GM23248 (cell line): ENCODE measurements around the gene ZNF236. TPM values are rescaled to one million over a fixed set of nuclear protein-coding genes. Genes with fewer than 3 reads are reported as not detected.
"Not testable (repeated sequence)": the region's sequence is repeated elsewhere in the genome, so short reads cannot be mapped to it uniquely, and the experiment has no call there.

Experiments used
- DNase-seq: peaks from one replicate; pipeline ENCODE4 v3.0.0-alpha.2; 2015
- H2AFZ ChIP-seq: fragments of 200-600 bp; sonication (generic); 2 replicates; pipeline ENCODE4 v1.6.1; 2016; ENCODE audit warnings: antibody characterized with exemption
- H3F3A ChIP-seq: fragments of 200-600 bp; sonication (generic); 2 replicates; pipeline ENCODE4 v1.6.1; 2016; ENCODE audit warnings: mild to moderate bottlenecking, antibody characterized with exemption, mixed run types; ENCODE audit not compliant: insufficient read depth
- H3K27ac ChIP-seq: fragments of 200-600 bp; sonication (generic); 2 replicates; pipeline ENCODE4 v1.5.1; 2016; ENCODE audit warnings: mild to moderate bottlenecking
- H3K27me3 ChIP-seq: fragments of 200-600 bp; sonication (generic); replicated peaks from 2 replicates; pipeline ENCODE4 v1.6.1; 2016; ENCODE audit warnings: mild to moderate bottlenecking; ENCODE audit not compliant: insufficient read depth
- H3K36me3 ChIP-seq: fragments of 200-600 bp; sonication (generic); 2 replicates; pipeline ENCODE4 v1.6.1; 2016; ENCODE audit warnings: low read depth, mild to moderate bottlenecking
- H3K4me1 ChIP-seq: fragments of 200-600 bp; sonication (generic); 2 replicates; pipeline ENCODE4 v1.6.1; 2016; ENCODE audit warnings: mild to moderate bottlenecking; ENCODE audit not compliant: insufficient read depth
- H3K4me2 ChIP-seq: fragments of 200-600 bp; sonication (generic); one replicate; pipeline ENCODE4 v1.6.1; 2016; ENCODE audit warnings: mild to moderate bottlenecking; ENCODE audit not compliant: unreplicated experiment
- H3K4me3 ChIP-seq: fragments of 200-600 bp; sonication (generic); 2 replicates; pipeline ENCODE4 v1.5.1; 2016; ENCODE audit warnings: mild to moderate bottlenecking
- H3K79me2 ChIP-seq: fragments of 200-600 bp; sonication (generic); 2 replicates; pipeline ENCODE4 v1.6.1; 2016; ENCODE audit warnings: mild to moderate bottlenecking; ENCODE audit not compliant: insufficient read depth
- H3K9ac ChIP-seq: fragments of 200-600 bp; sonication (generic); 2 replicates; pipeline ENCODE4 v1.6.1; 2016; ENCODE audit warnings: mild to moderate bottlenecking
- H3K9me2 ChIP-seq: fragments of 200-600 bp; sonication (generic); 2 replicates; pipeline ENCODE4 v1.6.1; 2016; ENCODE audit warnings: mixed run types, mild to moderate bottlenecking, moderate library complexity; ENCODE audit not compliant: insufficient read depth
- H3K9me3 ChIP-seq: fragments of 200-600 bp; sonication (generic); one replicate; pipeline ENCODE4 v1.6.1; 2017; ENCODE audit warnings: low read depth
- H4K20me1 ChIP-seq: fragments of 200-600 bp; sonication (generic); 2 replicates; pipeline ENCODE4 v1.6.0; 2016; ENCODE audit not compliant: insufficient read depth
- EZH2 ChIP-seq: fragments of 200-600 bp; sonication (generic); IDR thresholded peaks from 2 replicates; pipeline ENCODE4 v1.6.1; 2018; ENCODE audit warnings: antibody characterized with exemption, mild to moderate bottlenecking; ENCODE audit not compliant: insufficient read depth, poor library complexity, severe bottlenecking
- EZH2phosphoT487 ChIP-seq: fragments of 200-600 bp; sonication (generic); IDR thresholded peaks from 2 replicates; pipeline ENCODE4 v1.6.1; 2018; ENCODE audit warnings: antibody characterized with exemption, moderate library complexity, mild to moderate bottlenecking, low read depth; ENCODE audit not compliant: insufficient read depth
- WGBS, 2 experiments: methylation state at CpG; one replicate each; pipeline ENCODE4 v1.1.6; 2015 to 2017; ENCODE audit warnings: low lambda C conversion rate in 2 of 2, low coverage in 1 of 2; ENCODE audit errors: missing lambda C conversion rate in 2 of 2; 5-methylcytosine and 5-hydroxymethylcytosine counted together
- in situ Hi-C: fragments of 300-500 bp; cut with MboI; formaldehyde crosslinking; loops from 2 replicates; pipeline ENCODE4 v1.15.0; 2020
- polyA plus RNA-seq: library from polyadenylated mRNA; unstranded; fragments of >200 nt; fragmentation: Nextera tagmentation; extraction: Ambion mirVana; gene quantifications from 2 replicates; pipeline ENCODE4 v1.2.1, GENCODE V29; 2016
- total RNA-seq: library from RNA; depleted of rRNA; stranded (reverse); fragments of >200 nt; shearing (Covaris generic); gene quantifications from 2 replicates; pipeline ENCODE4 v1.2.3, GENCODE V29; 2014; rRNA removed

The ZNF236 gene
- 5.1 and 12.4 TPM in 2 replicates for total RNA-seq
- 2.4 and 4.6 TPM in 2 replicates for polyA plus RNA-seq

DNA sequence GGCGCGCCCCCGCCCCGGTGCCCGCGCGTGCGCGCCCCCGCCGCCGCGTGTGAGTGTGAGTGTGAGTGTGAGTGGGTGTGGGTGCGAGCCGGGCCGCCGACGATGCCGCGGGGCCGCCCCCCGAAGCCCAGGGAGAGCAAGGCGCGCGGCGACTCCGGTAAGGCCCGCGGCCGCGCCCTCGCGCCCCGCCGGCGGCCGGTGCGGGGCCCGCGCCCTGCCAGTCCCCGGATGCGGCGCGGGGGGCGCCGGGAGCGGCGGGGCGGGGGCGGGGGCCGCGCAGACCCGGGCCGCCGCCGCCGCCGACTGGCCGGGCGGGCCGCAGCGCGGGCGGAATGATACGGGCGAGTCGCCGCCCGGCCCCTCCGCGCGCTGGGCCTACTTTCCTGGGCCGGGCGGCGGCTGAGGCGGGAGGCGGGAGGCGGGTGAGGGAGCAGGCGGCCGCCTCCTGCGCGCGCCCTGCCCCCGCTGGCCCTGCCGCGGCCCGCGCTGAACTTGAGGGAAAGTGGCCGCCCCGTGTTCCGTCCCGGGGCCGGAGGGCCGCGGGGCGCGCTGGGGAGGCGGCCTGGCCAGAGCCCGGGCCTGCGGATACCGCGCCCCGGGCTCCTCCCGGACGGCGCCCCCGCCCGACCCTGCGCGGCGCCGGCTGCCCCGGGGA is at the start of gene ZNF236:
Gene ZNF236, plus strand, starts transcription at position 52 of the 655 bp plus-strand sequence. Its CDS starts 51 bp downstream, at position 103.
- H3K9ac ChIP-seq = peak within 1 kb of the TSS; percentile 93
- no peak for TF ChIP-seq EZH2
- TF ChIP-seq EZH2phosphoT487 = no peak

DNA sequence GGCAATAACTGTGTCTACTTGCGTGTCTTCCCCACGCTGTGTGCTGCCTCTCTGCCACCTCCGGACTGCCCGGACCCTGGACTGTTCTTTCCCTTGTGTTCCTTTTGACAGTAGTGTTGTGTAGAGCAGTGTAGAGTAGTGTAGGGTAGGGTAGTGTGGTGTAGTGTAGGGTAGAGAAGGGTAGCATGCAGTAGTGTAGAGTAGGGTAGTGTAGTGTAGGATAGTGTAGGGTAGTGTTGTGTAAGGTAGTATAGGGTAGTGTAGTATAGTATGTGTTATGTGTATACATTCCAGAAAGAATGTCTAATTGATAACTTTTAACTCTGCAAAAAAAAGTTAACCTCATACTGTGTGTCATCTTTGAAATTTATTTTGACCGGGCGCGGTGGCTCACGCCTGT is 49.7 kb upstream of the ZNF236 start:
- Histone ChIP-seq H3K79me2 (no peaks in the 10 kb centered on the region), H3K27me3 (no peaks in the 10 kb centered on the region), H3K4me2 (no peak overlapping the region), H3F3A (no peaks in the 10 kb centered on the region), H2AFZ (no peak overlapping the region), H3K9ac (no peak overlapping the region), H3K4me1 (no peaks in the 10 kb centered on the region), H4K20me1 (no peaks in the 10 kb centered on the region), H3K9me3 (no peaks in the 10 kb centered on the region), H3K4me3 (no peak overlapping the region), H3K27ac (no peak overlapping the region), H3K36me3 (no peaks in the 10 kb centered on the region), H3K9me2 (no peaks in the 10 kb centered on the region)
- WGBS, 2 experiments = 78 to 79% methylated on average over 8 of the region's 8 CpGs
- in situ Hi-C loops = no loop called here
- TF ChIP-seq EZH2 (no peak), EZH2phosphoT487 (no peak)
- no peak for DNase-seq

More for the DNA sequence above, at the start of gene ZNF236:
- Histone ChIP-seq H2AFZ (peak within 1 kb of the TSS; percentile 79), H3K9me3 (no peaks in the 10 kb centered on the region), H4K20me1 (no peaks in the 10 kb centered on the region), H3K4me1 (peaks cover 11% of the 10 kb centered on the region), H3K27ac (peak within 1 kb of the TSS; percentile 81), H3F3A (0 out of 2 replicates have a peak, but pooled peaks cover 7% of the 10 kb centered on the region), H3K4me3 (peak within 1 kb of the TSS; percentile 81), H3K9me2 (no peaks in the 10 kb centered on the region), H3K27me3 (no peaks in the 10 kb centered on the region), H3K4me2 (peak within 1 kb of the TSS; percentile 97), H3K79me2 (peaks cover 89% of the 10 kb centered on the region), H3K36me3 (no peaks in the 10 kb centered on the region)
- 0 to 1% methylated on average over 13 to 51 of the region's 113 CpGs for WGBS, 2 experiments
- in situ Hi-C loops = no loop called here
- peak; percentile 89 for DNase-seq

DNA sequence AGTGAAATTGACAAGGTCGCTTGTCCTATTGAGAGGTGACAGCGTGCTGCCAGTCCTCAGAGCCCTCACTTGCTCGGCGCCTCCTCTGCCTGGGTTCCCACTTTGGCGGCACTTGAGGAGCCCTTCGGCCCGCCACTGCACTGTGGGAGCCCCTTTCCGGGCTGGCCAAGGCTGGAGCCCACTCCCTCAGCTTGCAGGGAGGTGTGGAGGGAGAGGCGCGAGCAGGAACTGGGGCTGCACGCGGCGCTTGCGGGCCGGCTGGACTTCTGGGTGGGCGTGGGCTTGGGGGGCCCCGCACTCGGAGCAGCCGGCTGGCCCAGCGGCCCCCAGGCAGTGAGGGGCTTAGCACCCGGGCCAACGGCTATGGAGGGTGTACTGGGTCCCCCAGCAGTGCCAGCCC is 45.3 kb upstream of the ZNF236 start:
- 73 to 78% methylated on average over 7 to 22 of the region's 22 CpGs for WGBS, 2 experiments
- not testable (repeated sequence) for H3K9me3 ChIP-seq, H3K36me3 ChIP-seq, H3K79me2 ChIP-seq, H3K9ac ChIP-seq, H3K4me1 ChIP-seq, H3K27me3 ChIP-seq, H4K20me1 ChIP-seq, H3K4me3 ChIP-seq, DNase-seq, H3K9me2 ChIP-seq, H2AFZ ChIP-seq, H3K27ac ChIP-seq, H3F3A ChIP-seq, H3K4me2 ChIP-seq
- in situ Hi-C loops = loop anchor here (25.0 kb wide), 1 partner anchor 885 kb away; no protein-coding TSS in a partner anchor

DNA sequence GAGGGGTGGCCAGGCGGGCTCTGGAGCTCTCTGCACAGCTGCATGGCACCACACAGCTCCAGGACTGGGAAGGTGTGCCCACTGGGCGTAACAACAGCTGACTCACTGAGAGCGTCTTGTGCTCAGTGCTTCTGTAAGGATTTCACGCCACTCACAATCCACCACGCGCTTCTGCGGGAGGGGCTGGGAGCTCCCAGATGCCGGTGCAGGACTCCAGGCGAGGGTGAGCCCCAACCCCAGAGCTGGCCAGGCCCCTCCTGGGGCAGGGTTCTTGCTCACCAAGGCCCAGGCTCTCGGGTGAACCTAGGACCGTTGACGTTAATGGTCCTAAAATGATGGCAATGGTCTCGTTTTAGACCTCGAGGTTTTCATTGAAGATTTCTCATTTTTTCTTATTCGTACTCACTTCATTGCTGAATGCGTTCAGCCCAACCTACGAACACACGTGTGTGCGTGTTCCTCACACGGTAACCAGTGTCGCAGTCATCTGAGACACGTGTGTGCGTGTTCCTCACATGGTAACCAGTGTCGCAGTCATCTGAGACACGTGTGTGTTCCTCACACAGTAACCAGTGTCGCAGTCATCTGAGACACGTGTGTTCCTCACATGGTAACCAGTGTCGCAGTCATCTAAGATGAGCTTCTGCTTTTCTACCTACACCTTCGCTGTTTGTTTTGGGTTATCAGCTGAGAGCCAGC is 38.4 kb upstream of the ZNF236 start:
- H3K27me3 ChIP-seq = no peaks in the 10 kb centered on the region
- H3K4me1 ChIP-seq = no peaks in the 10 kb centered on the region
- no peak overlapping the region for H3K4me2 ChIP-seq
- DNase-seq = no peak
- no peaks in the 10 kb centered on the region for H3K9me3 ChIP-seq
- 75 to 77% methylated on average over 25 to 29 of the region's 29 CpGs for WGBS, 2 experiments
- H2AFZ ChIP-seq = no peak overlapping the region
- H3K27ac ChIP-seq = no peak overlapping the region
- H3K9me2 ChIP-seq = no peaks in the 10 kb centered on the region
- in situ Hi-C loops = loop anchor here (25.0 kb wide), 1 partner anchor 878 kb away; no protein-coding TSS in a partner anchor
- no peaks in the 10 kb centered on the region for H3K79me2 ChIP-seq
- TF ChIP-seq EZH2 = no peak
- no peak for TF ChIP-seq EZH2phosphoT487
- H4K20me1 ChIP-seq = no peaks in the 10 kb centered on the region
- H3K36me3 ChIP-seq = no peaks in the 10 kb centered on the region
- H3K9ac ChIP-seq = no peak overlapping the region
- no peak overlapping the region for H3K4me3 ChIP-seq
- H3F3A ChIP-seq = no peaks in the 10 kb centered on the region
